ENCODE results near the gene TMEM72.

TMEM72 gene

GRCh38 chr10:44908936-44909630 is 2.1 kb upstream of the TMEM72 start:
- TF ChIP-seq CTCF (IDR thresholded peaks at IDR 0.05) = no peak
- DNase-seq (ENCODE audit: low spot score) = no peak
- H3K27ac ChIP-seq = no peak overlapping the region

GRCh38 chr10:44909910-44910309 is 1.2 kb upstream of the TMEM72 start:
- Histone ChIP-seq H3K27ac (no peak overlapping the region), H3K4me3 (no peak overlapping the region)
- DNase-seq (ENCODE audit: low spot score) = no peak
- TF ChIP-seq CTCF (IDR thresholded peaks at IDR 0.05) = no peak

More at GRCh38 chr10:44908936-44909630, 2.1 kb upstream of the TMEM72 start:
- no peak overlapping the region for H3K4me3 ChIP-seq

GRCh38 chr10:44910602-44911001 is 535 bp upstream of the TMEM72 start:
- no peak for DNase-seq (ENCODE audit: low spot score)
- no peak overlapping the region for H3K27ac ChIP-seq
- no peak for TF ChIP-seq CTCF (IDR thresholded peaks at IDR 0.05)
- no peak overlapping the region for H3K4me3 ChIP-seq

- TF ChIP-seq CTCF (IDR thresholded peaks at IDR 0.05) = no peak
- no peak for DNase-seq (ENCODE audit: low spot score)
- Histone ChIP-seq H3K27ac (no peak overlapping the region), H3K4me3 (no peak overlapping the region)
Measured at GRCh38 chr10:44911951-44912350, 814 bp downstream of the TMEM72 start.

GRCh38 chr10:44913350-44914081 is 2.4 kb downstream of the TMEM72 start:
- no peak overlapping the region for H3K4me3 ChIP-seq
- DNase-seq (ENCODE audit: low spot score) = no peak
- TF ChIP-seq CTCF (IDR thresholded peaks at IDR 0.05) = no peak
- no peak overlapping the region for H3K27ac ChIP-seq

GRCh38 chr10:44914891-44915290 is 3.8 kb downstream of the TMEM72 start:
- no peak for DNase-seq (ENCODE audit: low spot score)
- H3K4me3 ChIP-seq = no peak overlapping the region
- no peak overlapping the region for H3K27ac ChIP-seq
- TF ChIP-seq CTCF (IDR thresholded peaks at IDR 0.05) = no peak

GRCh38 chr10:44916429-44916828 is 5.3 kb downstream of the TMEM72 start:
- no peak for TF ChIP-seq CTCF (IDR thresholded peaks at IDR 0.05)
- no peak for DNase-seq (ENCODE audit: low spot score)
- H3K4me3 ChIP-seq = no peak overlapping the region
- H3K27ac ChIP-seq = no peak overlapping the region

Measured in coronary artery (tissue), 2 donors.